Measurements from ENCODE around the gene SPAG8. TPM values are rescaled to one million over a fixed set of nuclear protein-coding genes. Genes with fewer than 3 reads are reported as not detected.

SPAG8 gene
- total RNA-seq, 6 experiments from 2014 or later: 0.42 to 1.3 (median 0.80) TPM; not detected in 3

GRCh38 chr9:35835216-35835632 is 23.2 kb upstream of the SPAG8 start:
- no peak for TF ChIP-seq CTCF (IDR thresholded peaks at IDR 0.05)
- TF ChIP-seq POLR2A (IDR thresholded peaks at IDR 0.05): no peak

GRCh38 chr9:35834260-35835215 is 22.5 kb upstream of the SPAG8 start:
- ATAC-seq (peak; percentile 68 to 79 (median 74)), DNase-seq (peak; percentile 42 to 83 (median 71))
- 45% methylated on average over 12 of the region's 14 CpGs for WGBS (ENCODE audit: insufficient coverage, low coverage, low lambda C conversion rate, missing lambda C conversion rate)
- intact Hi-C loops (cut with DNase I): no loop called here
- Histone ChIP-seq H3K4me3 (no peak overlapping the region), H3K4me1 (peaks cover 0 to 38% (median 15%) of the 10 kb centered on the region in 4 donors), H3K36me3 (no peaks in the 10 kb centered on the region), H3K27me3 (no peaks in the 10 kb centered on the region), H3K27ac (peak overlapping the region in 2 of 3 donors; percentile 61 to 76), H3K9me3 (no peaks in the 10 kb centered on the region)
- TF ChIP-seq POLR2A (IDR thresholded peaks at IDR 0.05) (peak; percentile 16), CTCF (IDR thresholded peaks at IDR 0.05) (no peak)

More at GRCh38 chr9:35835216-35835632, 23.2 kb upstream of the SPAG8 start:
- peaks cover 0 to 33% (median 15%) of the 10 kb centered on the region in 4 donors for H3K4me1 ChIP-seq
- H3K27me3 ChIP-seq: no peaks in the 10 kb centered on the region
- peak in 1 of 3 donors; percentile 60 for DNase-seq
- WGBS (ENCODE audit: insufficient coverage, low coverage, low lambda C conversion rate, missing lambda C conversion rate): 100% methylated on average over 1 of the region's 3 CpGs
- peak overlapping the region in 2 of 3 donors; percentile 61 to 76 for H3K27ac ChIP-seq
- H3K4me3 ChIP-seq: no peak overlapping the region
- intact Hi-C loops (cut with DNase I): no loop called here
- peak in 2 of 4 donors; percentile 10 to 15 for ATAC-seq
- no peaks in the 10 kb centered on the region for H3K36me3 ChIP-seq
- no peaks in the 10 kb centered on the region for H3K9me3 ChIP-seq

- TF ChIP-seq POLR2A (IDR thresholded peaks at IDR 0.05): no peak
- TF ChIP-seq CTCF (IDR thresholded peaks at IDR 0.05): no peak
- 85% methylated on average over 5 of the region's 5 CpGs for WGBS (ENCODE audit: insufficient coverage, low coverage, low lambda C conversion rate, missing lambda C conversion rate)
- Histone ChIP-seq H3K36me3 (no peaks in the 10 kb centered on the region), H3K27ac (no peak overlapping the region), H3K27me3 (no peaks in the 10 kb centered on the region), H3K9me3 (no peaks in the 10 kb centered on the region), H3K4me1 (peaks cover 0 to 41% (median 15%) of the 10 kb centered on the region in 4 donors), H3K4me3 (no peak overlapping the region)
- peak in 1 of 3 donors; percentile 12 for DNase-seq
- intact Hi-C loops (cut with DNase I): no loop called here
- no peak for ATAC-seq
Measured at GRCh38 chr9:35832814-35833213, 20.8 kb upstream of the SPAG8 start.

GRCh38 chr9:35831040-35831439 is 19.0 kb upstream of the SPAG8 start:
- H3K9me3 ChIP-seq: no peaks in the 10 kb centered on the region
- H3K4me1 ChIP-seq: peaks cover 0 to 42% (median 14%) of the 10 kb centered on the region in 4 donors
- no peaks in the 10 kb centered on the region for H3K36me3 ChIP-seq
- H3K4me3 ChIP-seq: no peak overlapping the region
- 86% methylated on average over 2 of the region's 4 CpGs for WGBS (ENCODE audit: insufficient coverage, low coverage, low lambda C conversion rate, missing lambda C conversion rate)
- ATAC-seq: no peak
- intact Hi-C loops (cut with DNase I): no loop called here
- no peak for DNase-seq
- no peak overlapping the region for H3K27ac ChIP-seq
- TF ChIP-seq CTCF (IDR thresholded peaks at IDR 0.05) (no peak), POLR2A (IDR thresholded peaks at IDR 0.05) (no peak)
- no peaks in the 10 kb centered on the region for H3K27me3 ChIP-seq

All from right lobe of liver (tissue), 6 donors.